NOMO-1 (cell line): ENCODE data around the gene ZNF326.

Experiments used
- DNase-seq, 2 experiments: peaks; one replicate each; lab custom pipeline; 2025; ENCODE audit not compliant: unreplicated experiment in 2 of 2; lab: John Stamatoyannopoulos, UW

The ZNF326 gene

GRCh38 chr1:90067194-90067931, 72.5 kb downstream of the ZNF326 start:
- no peak for DNase-seq

- DNase-seq, result no peak
Observed at GRCh38 chr1:90068611-90069280, 73.8 kb downstream of the ZNF326 start.

GRCh38 chr1:90074137-90074536, 79.2 kb downstream of the ZNF326 start:
- peak in 1 of 2 experiments; percentile 14 for DNase-seq

GRCh38 chr1:90074566-90074965, 79.7 kb downstream of the ZNF326 start:
- DNase-seq, result no peak

- no peak for DNase-seq
Observed at GRCh38 chr1:90074970-90075391, 80.1 kb downstream of the ZNF326 start.

GRCh38 chr1:90083995-90084394, 89.1 kb downstream of the ZNF326 start:
- DNase-seq, result no peak
